Renal cortical epithelial cell (primary cell): ENCODE measurements around the gene FRZB. TPM values are rescaled to one million over a fixed set of nuclear protein-coding genes. Genes with fewer than 3 reads are reported as not detected.
"Not testable (repeated sequence)": the region's sequence is repeated elsewhere in the genome, so short reads cannot be mapped to it uniquely, and the experiment has no call there.

Source experiments
- DNase-seq: peaks from one replicate; pipeline ENCODE4 v3.0.0-alpha.2; 2011; ENCODE audit warnings: low read depth
- total RNA-seq: library from RNA; depleted of rRNA; stranded (reverse); fragments of >200 nt; gene quantifications from 2 replicates; pipeline ENCODE4 v1.2.3, GENCODE V29; 2014

Gene FRZB, protein sequence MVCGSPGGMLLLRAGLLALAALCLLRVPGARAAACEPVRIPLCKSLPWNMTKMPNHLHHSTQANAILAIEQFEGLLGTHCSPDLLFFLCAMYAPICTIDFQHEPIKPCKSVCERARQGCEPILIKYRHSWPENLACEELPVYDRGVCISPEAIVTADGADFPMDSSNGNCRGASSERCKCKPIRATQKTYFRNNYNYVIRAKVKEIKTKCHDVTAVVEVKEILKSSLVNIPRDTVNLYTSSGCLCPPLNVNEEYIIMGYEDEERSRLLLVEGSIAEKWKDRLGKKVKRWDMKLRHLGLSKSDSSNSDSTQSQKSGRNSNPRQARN
- not detected in 2 replicates for total RNA-seq

DNA sequence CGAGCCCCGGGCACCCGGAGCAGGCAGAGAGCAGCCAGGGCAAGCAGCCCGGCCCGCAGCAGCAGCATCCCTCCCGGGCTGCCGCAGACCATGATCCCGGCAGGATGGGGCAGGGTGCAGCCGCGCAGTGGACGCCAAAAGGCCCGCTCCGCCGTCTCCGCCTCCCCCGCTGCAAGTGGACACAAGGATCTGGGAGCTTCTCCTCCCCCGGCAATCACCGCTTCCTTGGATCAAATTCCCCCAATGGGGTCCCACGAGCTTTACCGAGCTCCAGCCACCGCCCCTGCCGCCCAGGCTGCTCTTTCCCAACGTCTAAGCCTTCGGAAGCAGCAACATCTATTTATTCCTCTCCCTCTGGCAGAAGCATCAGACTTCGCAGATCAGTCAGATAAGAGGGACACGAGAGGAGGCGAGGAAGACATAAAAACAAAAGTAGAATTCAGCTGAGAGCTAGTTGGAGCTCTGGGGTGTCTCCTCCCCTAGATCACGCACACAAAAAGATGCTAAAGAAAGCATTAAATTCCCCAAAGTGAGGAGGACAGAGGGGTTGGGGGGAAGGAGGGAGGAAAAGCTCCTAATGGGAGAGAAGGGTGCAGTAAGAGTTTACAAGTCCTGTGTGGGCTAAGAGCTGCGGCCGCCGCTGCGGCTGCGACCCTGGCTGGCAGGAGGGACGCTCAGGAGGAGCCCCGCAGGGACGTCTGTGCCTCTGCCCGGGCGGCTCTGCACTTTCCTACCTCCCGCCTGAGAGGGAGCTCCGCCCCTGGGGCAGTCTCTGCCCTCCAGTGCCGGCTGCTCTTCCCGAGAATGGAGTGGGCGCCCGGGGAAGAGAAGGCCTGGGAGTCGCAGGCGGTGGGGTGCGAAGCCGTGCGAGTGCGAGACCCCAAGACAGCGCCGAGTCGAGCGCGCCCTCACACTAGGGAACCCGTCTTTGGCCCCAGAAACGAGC lies at the start of gene FRZB:
TSS of gene FRZB (minus strand) at position 177 of the 946 bp plus-strand sequence. CDS start at position 92, 85 bp downstream.
- DNase-seq = peak; percentile 38

DNA sequence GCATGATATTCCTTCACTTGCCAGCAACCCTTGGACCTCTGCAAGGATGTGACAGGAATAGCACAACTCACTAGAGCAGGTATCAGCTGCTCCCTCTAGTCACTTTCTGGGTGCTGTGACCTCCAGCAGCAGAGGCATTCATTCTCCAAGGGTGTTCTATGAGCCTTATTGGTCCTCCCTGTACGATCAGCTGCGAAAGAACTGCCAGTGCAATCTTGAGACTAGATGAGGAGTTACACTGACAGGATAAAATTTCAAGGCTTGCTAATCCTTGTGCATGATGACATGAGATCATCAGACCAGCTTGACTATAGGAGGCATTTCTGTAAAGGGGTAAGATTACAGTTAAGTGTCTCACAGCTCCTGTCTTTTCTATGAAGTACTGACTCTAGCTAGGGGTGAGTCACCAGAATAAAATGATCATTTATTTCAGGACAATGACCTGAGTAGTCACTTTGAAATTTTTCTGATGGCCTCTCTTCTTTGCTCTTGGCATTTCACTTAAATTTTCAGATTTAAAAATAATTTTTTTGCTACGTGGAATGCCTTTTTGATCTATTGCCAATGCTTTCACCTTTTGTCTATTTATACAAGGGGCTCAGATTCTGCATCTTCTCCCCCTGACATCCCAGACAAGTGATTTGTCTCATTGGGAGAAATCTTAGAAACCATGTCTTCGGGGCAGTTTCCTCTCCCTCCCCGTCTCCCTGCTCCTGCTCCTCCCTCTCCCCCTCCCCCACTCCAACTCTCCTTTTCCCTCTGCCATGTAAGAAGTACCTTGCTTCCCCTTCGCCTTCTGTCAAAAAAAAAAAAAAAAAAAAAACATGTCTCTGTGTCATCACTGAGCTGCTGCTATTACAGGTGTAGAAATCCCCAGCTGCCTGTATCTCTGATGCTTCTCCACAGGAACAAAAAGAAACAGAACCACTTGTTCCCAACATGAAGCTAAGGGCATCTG lies 49.2 kb upstream of the FRZB start:
- DNase-seq = peak; percentile 79

DNA sequence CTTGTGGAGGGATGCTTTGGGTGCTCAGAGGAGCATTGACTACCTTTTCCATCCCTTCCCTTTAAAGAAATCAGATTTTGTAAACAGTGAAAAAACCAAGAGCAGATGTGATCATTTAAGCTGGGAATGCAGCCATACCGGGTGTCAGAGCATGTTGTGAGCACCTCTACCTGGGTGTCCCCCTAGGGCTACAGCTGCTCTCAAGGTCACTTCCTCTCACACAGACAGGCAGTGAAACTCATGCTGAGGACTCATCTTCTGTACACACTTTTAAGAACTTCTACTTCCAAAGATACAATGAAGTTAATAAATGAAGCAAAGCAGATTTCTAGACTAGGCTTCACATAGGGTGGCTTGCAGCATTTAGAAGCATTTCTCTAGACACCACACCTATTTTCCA lies 48.4 kb upstream of the FRZB start:
- no peak for DNase-seq

DNA sequence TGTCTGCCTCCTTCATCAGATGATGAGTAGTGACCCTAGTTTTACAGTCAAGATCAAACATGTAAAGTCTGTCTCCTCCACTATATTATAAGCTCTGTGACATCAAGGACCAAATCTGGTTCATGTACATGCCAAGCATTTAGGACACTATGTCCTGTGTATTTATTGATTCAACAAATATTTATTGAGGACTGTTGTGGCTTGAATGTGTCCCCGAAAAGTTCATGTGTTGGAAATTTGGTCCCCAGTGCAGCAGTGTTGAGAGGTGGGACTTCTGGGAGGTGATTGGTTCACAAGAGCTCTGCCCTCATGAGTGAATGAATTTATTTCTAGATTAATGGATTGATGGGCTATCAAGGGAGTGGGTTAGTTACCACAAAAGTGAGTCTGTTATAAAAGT lies 46.6 kb upstream of the FRZB start:
- no peak for DNase-seq

DNA sequence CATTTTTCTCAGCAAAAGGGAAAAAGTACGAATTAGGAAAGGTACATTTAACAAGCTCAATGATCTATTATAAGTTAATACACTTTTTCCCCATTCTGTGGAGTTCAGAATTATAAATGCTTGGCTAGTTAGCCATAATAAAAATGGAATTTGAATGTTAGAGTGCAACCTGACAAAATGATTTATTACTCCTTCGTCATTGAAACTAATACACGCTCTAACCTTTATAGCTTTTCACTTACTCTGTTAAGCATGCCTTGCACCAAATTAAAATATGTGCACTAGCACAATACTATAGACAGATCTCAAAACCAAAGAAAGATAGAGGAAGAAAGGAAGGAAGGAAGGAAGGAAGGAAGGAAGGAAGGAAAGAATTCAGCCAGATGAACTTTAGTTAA lies 46.1 kb upstream of the FRZB start:
- no peak for DNase-seq

DNA sequence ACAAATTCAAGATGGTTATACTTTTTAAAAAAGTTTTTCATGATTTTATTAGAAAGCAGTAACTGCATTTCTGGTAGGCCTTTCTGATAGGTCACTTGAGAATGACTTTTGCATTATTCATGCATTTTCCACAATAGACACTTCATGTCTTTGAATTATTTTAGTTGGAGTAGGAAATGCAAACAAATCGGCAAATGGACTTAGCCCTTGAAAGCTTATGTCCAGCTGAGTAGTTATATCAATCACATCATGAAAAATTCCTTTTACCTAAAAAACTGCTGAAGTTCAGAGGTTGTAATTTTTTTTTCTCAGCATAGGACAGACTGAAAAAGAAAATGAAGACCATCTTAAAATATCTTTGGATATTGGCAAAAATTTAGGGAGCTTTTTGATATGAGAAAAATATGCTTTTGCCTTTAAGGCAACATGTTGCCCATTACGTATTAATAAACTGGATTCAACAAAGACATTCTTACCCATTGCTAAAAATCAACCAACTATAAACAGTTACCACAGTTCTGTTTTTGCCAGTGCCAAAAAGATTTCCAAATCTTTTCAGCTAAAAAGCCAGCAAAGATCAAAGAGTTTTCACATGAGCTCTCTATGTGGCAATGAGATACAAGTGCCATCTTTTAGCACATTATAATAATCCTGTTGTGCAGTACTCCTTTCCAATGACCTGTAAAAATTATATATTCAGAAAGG lies 45.5 kb upstream of the FRZB start:
- no peak for DNase-seq

DNA sequence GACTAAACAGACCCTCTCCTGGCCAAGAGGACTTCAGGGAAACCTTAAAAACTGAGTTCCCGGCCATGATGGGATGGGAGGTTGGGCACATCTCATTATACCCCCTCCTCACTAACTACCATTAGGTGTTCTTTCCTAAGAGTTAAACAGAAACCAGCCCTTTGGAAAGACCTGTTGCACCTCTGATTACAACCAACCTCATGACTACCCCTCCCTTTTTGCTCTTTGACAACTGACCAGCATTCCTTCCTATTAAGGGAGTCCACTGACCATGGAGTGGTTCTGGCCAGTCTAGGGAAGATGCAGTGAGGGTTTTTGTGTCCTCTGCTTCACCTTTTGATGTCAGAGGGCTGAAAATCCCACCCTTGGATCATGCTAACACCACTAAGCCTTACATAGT lies 44.5 kb upstream of the FRZB start:
- no peak for DNase-seq

DNA sequence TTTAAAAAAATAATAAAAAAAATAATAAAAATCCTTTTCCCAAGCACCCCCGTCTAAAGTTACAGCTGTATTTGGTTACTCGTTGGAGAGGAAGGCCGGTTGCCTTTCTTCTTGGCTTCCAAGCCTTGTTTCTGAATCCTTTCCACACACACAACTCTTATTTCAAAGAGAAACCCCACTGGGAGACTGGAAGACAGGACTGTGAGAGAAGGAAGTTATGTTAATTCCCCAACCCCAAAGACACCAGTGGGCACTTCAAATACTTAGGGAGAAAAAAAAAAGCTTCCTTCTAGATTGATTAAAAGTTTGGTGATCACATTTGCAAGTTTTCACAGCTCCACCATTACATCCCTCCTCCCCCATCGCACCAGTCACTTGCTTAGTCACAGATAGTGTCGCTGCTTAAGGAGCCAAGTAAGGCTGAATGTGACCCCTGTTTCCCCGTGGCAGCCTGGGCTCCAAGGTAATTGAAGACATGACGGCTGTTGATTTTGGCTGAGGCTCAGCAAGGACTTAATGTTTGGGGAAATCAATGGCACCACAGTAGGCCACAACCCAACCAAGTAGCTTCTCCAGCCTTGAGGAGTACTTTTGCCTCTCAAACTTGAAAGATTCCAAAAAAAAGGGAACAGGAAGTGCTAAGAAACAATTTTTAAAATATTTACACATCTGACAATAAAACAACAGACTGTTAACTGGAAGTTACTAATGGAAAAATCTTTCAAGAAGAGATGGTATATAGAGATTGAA lies 40.8 kb upstream of the FRZB start:
- DNase-seq = no peak

DNA sequence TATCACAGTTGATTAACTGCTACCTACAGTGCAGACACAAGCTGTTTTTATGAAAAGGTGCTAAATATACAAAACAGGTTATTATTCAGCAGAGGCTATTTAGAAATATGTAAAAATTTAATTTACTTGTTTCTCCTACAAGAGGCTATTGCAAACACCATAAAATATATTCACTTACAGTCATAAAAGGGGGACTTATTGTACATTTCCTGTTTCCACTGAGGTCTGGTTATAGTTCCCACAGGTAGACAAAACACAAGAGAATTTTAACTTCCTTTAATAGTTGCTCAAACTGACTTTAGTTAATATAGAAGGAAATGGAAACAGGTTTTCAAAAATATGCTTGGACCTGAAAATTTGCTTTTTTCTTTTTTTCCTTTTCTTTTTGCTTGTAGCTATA lies 40.0 kb upstream of the FRZB start:
- DNase-seq = no peak

DNA sequence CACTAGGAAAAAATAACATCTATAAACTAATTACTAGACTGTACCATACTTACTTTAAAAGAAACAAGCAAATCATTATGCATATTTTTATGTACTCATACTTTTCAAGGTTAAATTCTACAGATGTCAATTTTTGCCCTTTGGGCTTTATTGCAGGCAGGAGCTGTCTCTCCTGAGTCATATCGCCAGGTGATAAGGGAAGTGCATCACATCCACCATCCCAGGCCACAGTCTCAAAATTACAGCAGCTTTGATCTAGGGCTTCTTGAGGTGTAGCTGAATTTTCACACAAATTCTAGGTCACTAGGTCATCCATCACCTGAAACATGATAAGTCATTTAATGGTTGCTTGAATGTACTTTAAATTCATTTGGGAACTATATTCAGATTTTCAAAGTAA lies 38.4 kb upstream of the FRZB start:
- DNase-seq = no peak

DNA sequence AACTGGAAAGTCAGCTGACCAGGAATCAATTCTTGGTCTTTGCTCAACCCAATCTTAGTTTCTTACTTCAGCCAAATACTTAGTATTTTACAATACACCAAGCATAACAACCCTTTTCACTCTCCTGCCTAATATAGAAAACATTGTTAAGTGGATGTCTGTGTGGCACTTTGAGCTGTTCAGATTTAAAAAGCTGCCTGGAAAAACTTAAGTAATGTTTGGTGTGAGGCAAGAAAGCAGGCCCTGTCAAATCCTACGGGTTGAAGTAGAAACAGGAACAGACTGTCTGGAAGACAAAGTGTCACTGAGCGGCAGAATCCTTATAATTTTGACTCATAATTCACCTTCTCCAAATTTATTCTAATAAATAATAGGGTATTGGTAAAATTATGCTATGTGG lies 37.1 kb upstream of the FRZB start:
- DNase-seq = no peak

DNA sequence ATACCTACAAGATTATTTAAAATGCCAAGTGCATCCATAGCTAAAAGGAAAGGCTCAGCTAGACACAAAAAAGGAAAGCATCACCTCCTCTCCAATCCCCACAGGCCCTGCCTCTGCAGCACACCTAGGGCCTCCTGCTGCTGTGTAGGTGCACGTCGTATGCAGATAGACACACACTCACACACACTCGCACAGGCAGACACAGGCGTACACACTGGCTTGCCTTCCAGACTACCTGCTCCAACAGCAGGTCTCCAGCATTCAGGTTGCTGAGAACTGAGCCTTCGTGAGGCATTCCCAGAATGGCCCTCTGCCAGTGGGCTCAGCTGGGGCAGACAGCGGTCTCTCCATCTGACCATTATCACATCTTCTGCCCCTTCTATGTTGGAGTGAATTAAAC lies 35.3 kb upstream of the FRZB start:
- DNase-seq = no peak

DNA sequence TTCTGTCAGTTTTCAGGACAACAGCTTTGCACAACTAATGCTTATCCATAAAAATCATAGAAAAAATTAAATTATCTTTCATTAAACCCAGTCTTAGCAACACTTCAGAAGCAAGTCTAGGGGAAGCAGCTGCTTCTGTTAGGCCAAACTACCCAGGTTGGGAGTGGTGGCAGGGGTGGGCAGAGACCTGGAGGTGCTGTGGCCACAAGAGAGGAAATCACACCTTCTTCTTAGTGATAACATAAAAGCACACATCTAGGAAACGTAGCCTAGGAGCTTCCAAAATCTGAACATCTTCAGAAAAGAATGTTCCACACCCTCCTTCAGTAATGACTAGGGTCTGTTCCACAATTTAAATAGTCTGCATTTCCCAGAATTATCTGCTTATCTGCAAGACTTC lies 32.3 kb upstream of the FRZB start:
- no peak for DNase-seq

DNA sequence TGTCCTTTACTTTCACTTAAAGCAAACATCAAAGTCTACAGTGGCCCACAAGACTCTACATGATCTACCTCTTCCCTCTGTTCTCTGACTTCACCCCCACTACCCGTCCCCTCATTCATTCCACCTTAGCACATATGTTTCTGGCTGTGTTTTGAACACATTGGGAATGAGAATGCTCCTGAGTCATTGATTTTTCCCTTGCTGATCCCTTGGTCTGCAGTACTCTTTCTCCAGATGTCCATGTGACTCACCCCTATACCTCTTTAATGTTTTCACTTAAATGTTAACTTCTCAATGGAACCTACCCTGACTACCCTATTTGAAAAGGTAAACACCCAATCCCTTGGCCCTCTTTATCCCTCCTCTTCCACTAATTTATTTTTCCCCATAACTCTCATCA lies 30.7 kb upstream of the FRZB start:
- no peak for DNase-seq

DNA sequence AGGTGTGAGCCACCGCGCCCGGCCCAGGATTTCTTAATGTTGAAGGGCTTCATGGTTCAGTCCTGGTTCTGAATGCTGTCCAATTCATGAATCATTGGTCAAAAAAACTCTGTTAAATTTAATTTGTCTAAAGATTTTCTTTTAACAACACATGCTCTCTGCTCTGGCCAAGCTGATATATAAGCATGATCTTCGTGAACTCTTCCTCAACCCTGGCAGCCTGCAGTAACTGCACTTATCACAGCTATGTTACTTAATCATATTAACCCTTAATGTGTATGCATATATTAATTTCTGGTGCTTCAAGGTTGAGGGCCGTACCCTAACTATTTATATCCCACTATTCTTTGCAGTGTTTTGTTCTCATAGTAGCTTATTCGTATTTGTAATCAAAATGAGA lies 29.4 kb upstream of the FRZB start:
- no peak for DNase-seq

DNA sequence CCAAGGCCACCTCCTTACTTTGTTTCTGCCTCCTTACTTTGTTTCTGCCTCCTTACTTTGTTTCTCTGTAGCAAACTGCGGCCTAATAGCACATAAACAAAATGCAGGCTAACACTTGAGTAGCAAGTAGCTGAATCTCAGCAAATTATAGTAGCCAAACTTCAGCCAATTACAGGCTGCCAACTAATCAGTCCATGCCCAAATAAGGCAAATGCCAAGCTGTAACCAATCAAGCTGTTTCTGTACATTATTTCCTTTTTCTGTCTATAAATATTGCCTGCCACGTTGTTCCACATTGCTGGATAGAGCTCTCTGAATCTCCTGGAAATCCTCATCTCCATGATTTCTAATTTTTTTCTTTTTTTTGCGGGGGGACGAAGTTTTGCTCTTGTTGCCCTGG lies 28.7 kb upstream of the FRZB start:
- no peak for DNase-seq

DNA sequence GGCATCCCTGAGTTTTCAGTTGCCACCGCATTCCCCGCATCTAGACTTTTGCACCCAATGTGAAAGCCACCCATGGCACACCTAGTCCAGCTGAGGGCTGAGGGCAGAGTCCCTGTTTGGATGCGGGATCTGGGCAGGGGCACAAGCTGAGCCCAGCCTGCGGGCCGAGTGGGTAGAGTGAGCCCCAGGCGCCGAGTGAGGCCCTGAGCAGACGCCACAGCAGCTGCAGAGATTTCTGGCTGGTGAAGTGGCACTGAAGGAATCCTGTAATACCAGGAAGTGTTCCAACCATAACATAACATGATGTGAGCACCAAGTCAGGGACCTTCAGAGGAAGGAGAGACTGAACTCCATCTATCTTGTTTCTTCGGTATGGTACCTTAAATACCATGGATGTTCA lies 27.7 kb upstream of the FRZB start:
- DNase-seq = no peak

DNA sequence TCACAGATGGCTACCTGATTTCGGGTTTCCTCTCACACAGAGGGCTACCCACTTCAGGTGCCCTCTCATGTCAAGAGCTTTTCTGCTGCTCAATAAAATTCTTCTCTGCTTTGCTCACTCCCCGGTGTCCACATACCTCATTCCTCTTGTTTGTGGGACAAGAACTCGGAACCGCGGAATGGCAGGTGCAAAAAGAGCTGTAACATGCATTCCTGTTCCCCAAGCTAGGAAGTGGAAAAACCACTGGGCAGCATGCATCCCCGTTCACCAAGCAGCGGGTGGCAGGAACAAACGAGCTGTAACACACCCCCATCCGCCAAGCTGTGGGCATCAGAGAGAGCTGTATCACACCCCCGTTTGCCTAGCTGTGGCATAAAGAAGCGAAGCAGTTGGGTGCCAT lies 27.2 kb upstream of the FRZB start:
- DNase-seq = no peak

DNA sequence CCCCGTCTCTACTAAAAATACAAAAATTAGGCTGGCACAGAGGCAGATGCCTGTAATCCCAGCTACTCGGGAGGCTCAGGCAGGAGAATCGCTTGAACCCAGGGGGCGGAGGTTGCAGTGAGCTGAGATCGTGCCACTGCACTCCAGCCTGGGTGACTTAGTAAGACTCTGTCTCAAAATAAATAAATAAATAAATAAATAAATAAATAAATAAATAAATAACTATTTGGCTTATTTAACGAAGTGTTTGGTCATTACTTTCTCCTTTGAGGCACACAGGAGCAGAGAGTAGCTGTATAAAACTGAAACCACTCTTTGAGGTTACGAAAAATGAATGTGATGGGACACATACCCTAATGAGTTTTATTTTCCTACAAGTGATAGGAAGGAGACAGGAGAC lies 26.6 kb upstream of the FRZB start:
- not testable (repeated sequence) for DNase-seq

DNA sequence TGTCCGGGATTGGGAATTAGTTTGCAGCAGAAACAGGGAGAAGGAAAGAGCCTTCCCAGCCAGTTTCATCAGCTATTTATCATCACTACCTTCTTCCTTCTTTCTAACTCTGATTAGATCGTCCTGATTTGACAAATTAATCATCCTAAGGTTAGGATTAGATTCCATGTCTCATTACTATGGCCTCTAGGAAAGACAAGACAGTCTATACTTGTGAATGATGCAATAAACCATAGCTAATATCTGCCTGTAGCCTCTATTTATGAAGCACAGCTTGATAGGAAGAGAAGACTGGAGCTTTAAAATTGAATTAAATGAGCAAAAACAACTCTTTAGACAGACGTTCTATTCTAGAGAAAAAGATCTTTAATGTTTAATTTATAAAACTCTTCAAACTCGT lies 25.2 kb upstream of the FRZB start:
- DNase-seq = no peak
